ENCODE results near the gene AKAP6. TPM values are rescaled to one million over a fixed set of nuclear protein-coding genes. Genes with fewer than 3 reads are reported as not detected.

AKAP6 gene
- total and polyA plus RNA-seq, 2 of the 8 experiments (the other 6 are each of a cell fraction or from before 2014, with no cell fraction given) = 0.09 to 0.89 TPM

DNA sequence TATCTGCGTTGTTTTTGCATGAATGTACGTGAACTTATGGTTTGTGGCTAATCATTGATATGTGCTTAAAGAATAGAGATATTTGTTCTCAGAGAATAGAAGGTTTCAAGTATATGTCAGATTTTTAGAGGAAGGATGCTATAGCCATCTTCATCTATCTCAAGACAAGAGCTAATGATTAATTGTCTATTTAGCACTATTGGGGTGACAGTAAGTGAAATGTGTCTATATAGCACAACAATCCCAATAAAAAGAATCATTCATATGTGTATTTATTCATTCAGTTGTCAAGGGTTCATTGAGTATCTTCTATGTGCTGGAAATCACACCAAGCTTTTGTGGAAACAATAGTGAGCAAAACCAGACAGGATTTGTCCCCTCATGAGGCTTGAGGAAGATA, 310.1 kb downstream of the AKAP6 start (continued):
- TF ChIP-seq RAD21 (IDR thresholded peaks at IDR 0.05 in 1 of 2, conservative IDR thresholded peaks at IDR 0.05 in 1 of 2; ENCODE audit: low read depth in 2 of 2, low read length in 2 of 2) = no peak
- no peak for TF ChIP-seq SP2 (IDR thresholded peaks at IDR 0.05; ENCODE audit: low read length)
- no peak for TF ChIP-seq HDAC6 (IDR thresholded peaks at IDR 0.05; ENCODE audit: low read depth, low read length)
- TF ChIP-seq EZH2 (IDR thresholded peaks at IDR 0.05; ENCODE audit: low read depth, low read length, severe bottlenecking) = no peak
- no peak for TF ChIP-seq RFX5 (IDR thresholded peaks at IDR 0.05; ENCODE audit: borderline replicate concordance, low read depth, low read length)
- TF ChIP-seq POU5F1 (IDR thresholded peaks at IDR 0.05; ENCODE audit: low read depth, low read length) = no peak
